Spinal cord (tissue), 10 donors: ENCODE data around the gene DCAF4. TPM values are rescaled to one million over a fixed set of nuclear protein-coding genes. Genes with fewer than 3 reads are reported as not detected.

Source experiments
- DNase-seq, 6 donors: peaks; one replicate each; pipeline versions ENCODE4 v3.0.0 to v3.0.0-alpha.2; 2013 to 2015; ENCODE audit warnings: low spot score in 6 of 6, low read depth in 4 of 6
- H3K27ac ChIP-seq: one replicate; pipeline ENCODE4 v1.5.1; 2013; ENCODE audit warnings: low read depth, low read length, control low read depth
- H3K27me3 ChIP-seq: one replicate; pipeline ENCODE4 v1.6.1; 2013; ENCODE audit warnings: low read length; ENCODE audit not compliant: control insufficient read depth, insufficient read depth
- H3K36me3 ChIP-seq: one replicate; pipeline ENCODE4 v1.6.1; 2013; ENCODE audit warnings: low read length; ENCODE audit not compliant: control insufficient read depth, insufficient read depth
- H3K4me1 ChIP-seq: one replicate; pipeline ENCODE4 v1.6.1; 2013; ENCODE audit warnings: low read length; ENCODE audit not compliant: control insufficient read depth, insufficient read depth
- H3K4me3 ChIP-seq: one replicate; pipeline ENCODE4 v1.5.1; 2013; ENCODE audit warnings: low read depth, low read length, control low read depth
- H3K9me3 ChIP-seq: one replicate; pipeline ENCODE4 v1.6.1; 2013; ENCODE audit warnings: low read length; ENCODE audit not compliant: control insufficient read depth, insufficient read depth
- WGBS: methylation state at CpG from one replicate; pipeline ENCODE4 v1.1.5; 2013; ENCODE audit warnings: missing lambda C conversion rate; ENCODE audit not compliant: insufficient coverage; 5-methylcytosine and 5-hydroxymethylcytosine counted together
- polyA plus RNA-seq, 2 donors: library from polyadenylated mRNA; unstranded; fragments of 120-200 nt; gene quantifications; one replicate each; pipeline ENCODE4 v1.2.1, GENCODE V29; 2013; ENCODE audit not compliant: insufficient read length in 2 of 2
- total RNA-seq, 2 donors: library from RNA; depleted of rRNA in 1 of 2; stranded (reverse); fragments of 120-200 nt in 1 of 2; fragments of >200 nt in 1 of 2; gene quantifications; one replicate each; pipeline versions ENCODE4 v1.2.3 to v1.2.4, GENCODE V29; 2013 to 2014
- donor health status: healthy.

DCAF4 gene
- total and polyA plus RNA-seq, 4 donors, result 9.2 to 20.2 (median 11.3) TPM

GRCh38 chr14:72906316-72906715 is 19.9 kb upstream of the DCAF4 start:
- Histone ChIP-seq H3K36me3 (no peaks in the 10 kb centered on the region), H3K27me3 (peaks cover 2% of the 10 kb centered on the region), H3K27ac (no peak overlapping the region), H3K4me3 (no peak overlapping the region), H3K4me1 (no peaks in the 10 kb centered on the region), H3K9me3 (no peaks in the 10 kb centered on the region)
- 94% methylated on average over 2 of the region's 3 CpGs for WGBS
- DNase-seq, result no peak

DNA sequence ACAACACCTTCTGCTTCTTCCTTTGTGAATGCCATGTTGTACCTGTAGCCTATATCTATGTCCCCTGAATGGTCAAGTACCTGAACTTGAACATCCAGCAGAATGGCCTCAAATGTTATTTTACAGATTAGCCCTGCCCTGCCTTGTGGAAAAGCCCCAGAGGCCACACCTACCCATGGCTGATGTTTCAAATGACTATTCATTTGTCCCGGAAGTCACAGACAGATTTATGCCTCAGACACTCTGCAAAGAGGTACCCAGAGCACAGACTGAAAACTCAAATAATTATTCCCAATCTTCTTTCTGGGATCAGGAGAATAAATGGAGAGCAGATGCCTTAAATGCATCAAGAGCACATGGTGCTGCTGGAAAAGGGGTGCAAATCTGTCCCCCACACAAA is 19.4 kb upstream of the DCAF4 start:
- no peak overlapping the region for H3K4me3 ChIP-seq
- no peaks in the 10 kb centered on the region for H3K36me3 ChIP-seq
- H3K27ac ChIP-seq, result no peak overlapping the region
- H3K27me3 ChIP-seq, result peaks cover 2% of the 10 kb centered on the region
- no peaks in the 10 kb centered on the region for H3K4me1 ChIP-seq
- 67% methylated on average over 1 of the region's 1 CpG for WGBS
- DNase-seq, result no peak
- H3K9me3 ChIP-seq, result no peaks in the 10 kb centered on the region

GRCh38 chr14:72907886-72908285 is 18.4 kb upstream of the DCAF4 start:
- peaks cover 2% of the 10 kb centered on the region for H3K27me3 ChIP-seq
- no peaks in the 10 kb centered on the region for H3K9me3 ChIP-seq
- WGBS, result no CpG with 5 or more reads among the region's 5 CpGs
- no peak overlapping the region for H3K4me3 ChIP-seq
- no peak for DNase-seq
- no peak overlapping the region for H3K27ac ChIP-seq
- no peaks in the 10 kb centered on the region for H3K36me3 ChIP-seq
- no peaks in the 10 kb centered on the region for H3K4me1 ChIP-seq

GRCh38 chr14:72909163-72909562 is 17.1 kb upstream of the DCAF4 start:
- H3K27me3 ChIP-seq, result peaks cover 2% of the 10 kb centered on the region
- no peaks in the 10 kb centered on the region for H3K4me1 ChIP-seq
- 56% methylated on average over 5 of the region's 5 CpGs for WGBS
- H3K4me3 ChIP-seq, result no peak overlapping the region
- no peaks in the 10 kb centered on the region for H3K36me3 ChIP-seq
- DNase-seq, result peak in 1 of 6 donors; percentile 49
- H3K27ac ChIP-seq, result no peak overlapping the region
- H3K9me3 ChIP-seq, result no peaks in the 10 kb centered on the region

DNA sequence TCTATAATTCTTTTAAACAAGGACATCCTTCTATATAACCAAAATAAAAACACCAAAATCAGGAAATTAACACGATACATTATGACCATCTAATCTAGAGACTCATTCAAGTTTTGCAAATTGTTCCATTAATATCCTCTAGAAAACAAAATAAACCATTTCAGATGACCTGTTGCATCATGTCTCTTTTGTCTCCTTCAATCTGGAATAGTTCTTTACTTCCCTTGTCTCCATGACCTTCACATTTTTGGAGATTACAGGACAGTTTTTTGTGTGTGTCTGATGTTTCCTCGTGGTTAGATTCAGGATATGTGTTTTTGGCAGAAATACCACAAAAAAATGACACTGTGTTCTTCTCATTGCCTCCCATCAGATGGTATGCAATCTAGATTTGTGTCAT is 12.5 kb upstream of the DCAF4 start:
- WGBS, result 88% methylated on average over 1 of the region's 2 CpGs
- peaks cover 2% of the 10 kb centered on the region for H3K27me3 ChIP-seq
- H3K4me3 ChIP-seq, result no peak overlapping the region
- H3K4me1 ChIP-seq, result peaks cover 3% of the 10 kb centered on the region
- H3K9me3 ChIP-seq, result no peaks in the 10 kb centered on the region
- no peak overlapping the region for H3K27ac ChIP-seq
- no peak for DNase-seq
- H3K36me3 ChIP-seq, result no peaks in the 10 kb centered on the region

DNA sequence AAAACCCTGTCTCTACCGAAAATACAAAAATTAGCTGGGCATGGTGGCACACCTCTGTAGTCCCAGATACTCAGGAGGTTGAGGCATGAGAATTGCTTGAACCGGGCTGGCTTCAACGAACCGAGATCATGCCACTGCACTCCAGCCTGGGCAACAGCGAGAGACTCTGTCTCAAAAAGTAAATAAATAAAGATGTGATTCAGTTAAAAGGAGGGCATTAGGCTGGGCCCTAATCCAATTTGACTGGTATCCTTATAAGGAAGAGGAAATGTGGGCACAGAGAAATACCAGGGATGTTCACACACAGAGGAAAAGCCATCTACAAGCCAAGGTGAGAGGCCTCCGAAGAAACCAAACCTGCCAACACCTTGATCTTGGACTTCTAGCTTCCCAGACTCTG is 10.1 kb upstream of the DCAF4 start:
- Histone ChIP-seq H3K27me3 (peaks cover 2% of the 10 kb centered on the region), H3K4me3 (no peak overlapping the region), H3K4me1 (peaks cover 3% of the 10 kb centered on the region), H3K9me3 (no peaks in the 10 kb centered on the region), H3K36me3 (no peaks in the 10 kb centered on the region), H3K27ac (no peak overlapping the region)
- no peak for DNase-seq
- WGBS, result 56% methylated on average over 6 of the region's 6 CpGs

DNA sequence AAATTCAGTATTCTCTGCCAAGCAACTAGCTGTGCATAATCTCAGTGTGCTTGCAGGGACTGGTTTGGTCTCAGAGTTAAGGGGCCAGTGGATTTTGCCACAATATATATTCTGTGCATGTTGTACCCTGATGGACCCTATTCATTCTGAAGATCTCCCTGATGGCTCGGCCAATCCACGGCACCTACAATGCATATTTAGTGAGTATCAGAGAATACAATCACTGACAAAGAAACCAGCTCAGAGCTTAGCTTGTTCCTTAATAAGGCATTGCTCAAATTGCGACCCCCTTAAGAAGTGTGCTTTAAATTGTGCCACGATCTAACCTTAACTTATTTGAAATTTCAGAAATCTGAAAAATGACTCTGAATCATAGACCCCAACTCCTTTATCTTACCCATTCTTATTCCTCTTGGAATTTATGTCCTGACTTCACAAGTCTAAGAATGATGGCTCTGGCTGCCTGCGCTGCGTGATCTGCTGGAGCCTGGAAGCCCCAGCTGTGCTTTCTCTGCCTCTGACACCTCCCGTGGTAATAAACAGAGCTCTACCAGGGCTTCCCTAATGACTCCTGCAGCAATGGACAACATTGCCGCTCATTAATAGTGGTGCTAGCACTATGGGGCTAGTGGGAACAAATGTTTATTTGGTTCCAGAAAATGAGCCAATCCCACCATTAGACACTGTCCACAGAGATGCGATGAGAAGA is 9.0 kb upstream of the DCAF4 start:
- DNase-seq, result peak in 2 of 6 donors; percentile 17 to 73
- Histone ChIP-seq H3K9me3 (no peaks in the 10 kb centered on the region), H3K36me3 (no peaks in the 10 kb centered on the region), H3K27ac (no peak overlapping the region), H3K27me3 (peaks cover 2% of the 10 kb centered on the region), H3K4me3 (no peak overlapping the region), H3K4me1 (peaks cover 3% of the 10 kb centered on the region)
- WGBS, result 3% methylated on average over 3 of the region's 9 CpGs

DNA sequence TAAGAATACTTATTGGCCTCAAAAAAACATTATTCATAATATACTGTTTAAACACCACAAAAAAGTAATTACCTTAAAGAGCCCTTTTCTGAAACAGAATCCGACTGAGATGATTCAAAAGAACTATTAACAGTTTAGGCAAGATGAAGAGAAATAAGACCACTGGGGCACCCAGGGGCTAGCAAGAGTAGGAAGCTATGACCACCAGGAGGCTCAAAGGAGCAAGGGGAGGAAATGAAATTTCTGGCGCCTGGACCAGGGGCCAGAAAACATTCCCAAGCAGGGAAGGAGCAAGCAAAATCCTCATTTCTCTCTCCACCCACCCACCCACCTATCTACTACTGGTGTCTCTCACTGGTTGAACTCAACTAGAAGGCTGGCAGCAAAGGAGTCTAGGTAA is 6.3 kb upstream of the DCAF4 start:
- peaks cover 5% of the 10 kb centered on the region for H3K27me3 ChIP-seq
- H3K9me3 ChIP-seq, result no peaks in the 10 kb centered on the region
- H3K4me1 ChIP-seq, result peaks cover 3% of the 10 kb centered on the region
- H3K36me3 ChIP-seq, result no peaks in the 10 kb centered on the region
- no CpG with 5 or more reads among the region's 2 CpGs for WGBS
- no peak overlapping the region for H3K27ac ChIP-seq
- DNase-seq, result no peak
- no peak overlapping the region for H3K4me3 ChIP-seq

DNA sequence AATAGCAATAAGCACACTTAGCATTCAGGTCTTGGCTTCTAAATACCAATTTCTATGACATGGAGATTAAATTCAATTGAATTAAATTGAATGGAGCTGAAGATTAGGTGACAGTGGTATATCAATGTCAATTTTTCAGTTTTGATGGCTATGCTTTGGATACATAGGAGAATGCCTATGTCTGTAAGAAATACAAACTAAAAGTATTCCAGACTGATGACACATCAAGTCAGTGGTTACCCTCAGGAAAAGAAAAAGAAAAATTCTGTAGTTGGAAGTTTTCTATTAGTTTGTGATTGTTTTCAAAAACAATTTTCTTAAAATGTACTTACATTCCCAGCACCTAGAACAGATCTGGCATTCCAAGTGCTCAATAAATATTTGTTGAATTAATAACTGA is 4.9 kb upstream of the DCAF4 start:
- H3K36me3 ChIP-seq, result no peaks in the 10 kb centered on the region
- H3K27me3 ChIP-seq, result peaks cover 5% of the 10 kb centered on the region
- peaks cover 13% of the 10 kb centered on the region for H3K4me1 ChIP-seq
- no peak overlapping the region for H3K27ac ChIP-seq
- no peaks in the 10 kb centered on the region for H3K9me3 ChIP-seq
- H3K4me3 ChIP-seq, result no peak overlapping the region
- no peak for DNase-seq

- Histone ChIP-seq H3K27me3 (peaks cover 3% of the 10 kb centered on the region), H3K36me3 (peaks cover 8% of the 10 kb centered on the region), H3K4me3 (no peak overlapping the region), H3K4me1 (peaks cover 16% of the 10 kb centered on the region), H3K9me3 (no peaks in the 10 kb centered on the region), H3K27ac (no peak overlapping the region)
- 70% methylated on average over 4 of the region's 5 CpGs for WGBS
- DNase-seq, result no peak
Measured at GRCh38 chr14:72924337-72924736, 1.9 kb upstream of the DCAF4 start.
